Right lobe of liver (tissue), 6 donors: ENCODE measurements around the gene SLC25A26. TPM values are rescaled to one million over a fixed set of nuclear protein-coding genes. Genes with fewer than 3 reads are reported as not detected.
A peak's percentile ranks its signal among the peaks of the same experiment; 100 is the strongest.

ENCODE experiments used
- ATAC-seq, 4 donors: fragments of 200-7000 bp; cut with Tn5 transposase; one replicate each; pipeline ENCODE4 v1.9.1; 2020; ENCODE audit warnings: mild to moderate bottlenecking in 4 of 4, moderate library complexity in 4 of 4
- DNase-seq, 3 donors: peaks; one replicate each; pipeline ENCODE4 v3.0.0-alpha.2; 2020
- H3K27ac ChIP-seq, 3 donors: fragments of 200-600 bp; one replicate each; pipeline ENCODE4 v1.8.0; 2022
- H3K27me3 ChIP-seq, 2 donors: fragments of 200-600 bp; one replicate each; pipeline ENCODE4 v1.8.0; 2022
- H3K36me3 ChIP-seq, 4 donors: fragments of 200-600 bp; sonication (generic) in 1 of 4; one replicate each; pipeline versions ENCODE4 v1.5.1 to v1.8.0; 2017 to 2022; ENCODE audit warnings: control low read depth in 1 of 4
- H3K4me1 ChIP-seq, 4 donors: fragments of 200-600 bp; sonication (generic) in 1 of 4; one replicate each; pipeline versions ENCODE4 v1.5.1 to v1.8.0; 2017 to 2022; ENCODE audit warnings: control low read depth in 1 of 4
- H3K4me3 ChIP-seq, 3 donors: fragments of 200-600 bp; one replicate each; pipeline ENCODE4 v1.8.0; 2022
- H3K9me3 ChIP-seq, 4 donors: fragments of 200-600 bp; sonication (generic) in 1 of 4; one replicate each; pipeline versions ENCODE4 v1.5.1 to v1.8.0; 2017 to 2022; ENCODE audit warnings: control low read depth in 1 of 4
- POLR2A ChIP-seq: fragments of 450-650 bp; IDR thresholded peaks from one replicate; pipeline ENCODE4 v1.6.1; 2017; ENCODE audit warnings: antibody characterized with exemption, mild to moderate bottlenecking
- WGBS: methylation state at CpG from one replicate; pipeline ENCODE4 v1.1.6; 2018; ENCODE audit warnings: low coverage, low lambda C conversion rate; ENCODE audit not compliant: insufficient coverage; ENCODE audit errors: missing lambda C conversion rate; 5-methylcytosine and 5-hydroxymethylcytosine counted together
- intact Hi-C, 2 donors: fragments of 100-400 bp; cut with DNase I; formaldehyde crosslinking; loops; one replicate each; pipeline versions ENCODE4 v1.11.2 to v1.14.1; 2022
- total RNA-seq, 6 experiments: library from RNA; depleted of rRNA in 2 of 6; stranded (reverse); fragments of >200 nt in 2 of 6; fragmentation: NEBNext Ultra II Directional in 3 of 6; extraction: Animal tissue kit (Norgen Biotek cat#: 25700) in 3 of 6; gene quantifications; one replicate each; pipeline versions ENCODE4 v1.1.0 to v1.2.4, GENCODE V29; 2016 to 2023
- TF ChIP-seq, protein P1 (sequence below), 4 donors: fragments of 200-600 bp in 3 of 4; fragments of 450-650 bp in 1 of 4; IDR thresholded peaks; one replicate each; pipeline versions ENCODE4 v1.5.1 to v1.8.0; 2016 to 2022; ENCODE audit warnings: antibody characterized with exemption in 4 of 4, mild to moderate bottlenecking in 2 of 4
- donor health status: DM: no; HTN: yes; CAD: no.
- donor health status: DM: no; HTN: no; CAD: no.
- donor health status: DM: no; HTN: no; CAD: no.
- donor health status: DM: no; HTN: yes; CAD: no.
- donor health status: DM: no; HTN: yes; CAD: no.

The SLC25A26 gene
- total RNA-seq, 6 experiments from 2014 or later: 11.2 to 17.4 (median 12.8) TPM

DNA sequence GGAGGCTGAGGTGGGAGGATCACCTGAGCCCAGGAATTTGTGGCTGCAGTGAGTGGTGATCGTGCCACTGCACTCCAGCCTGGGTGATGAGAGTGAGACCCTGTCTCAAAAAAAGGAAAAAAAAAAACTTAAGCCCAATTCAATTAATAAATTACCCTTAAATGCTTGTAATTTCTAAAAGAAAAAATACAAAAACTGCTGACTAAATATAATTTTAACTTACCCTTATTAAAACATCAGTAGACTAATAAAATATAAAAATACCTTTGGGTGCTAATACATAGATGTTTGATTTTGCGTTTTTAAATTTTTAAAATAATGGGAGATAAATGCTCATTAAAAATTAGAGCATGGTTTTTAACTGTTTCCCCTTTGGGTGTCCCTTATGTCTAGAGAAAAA lies 17.5 kb upstream of the SLC25A26 start:
- 73% methylated on average over 2 of the region's 2 CpGs for WGBS
- no peaks in the 10 kb centered on the region for H3K36me3 ChIP-seq
- intact Hi-C loops: no loop called here

DNA sequence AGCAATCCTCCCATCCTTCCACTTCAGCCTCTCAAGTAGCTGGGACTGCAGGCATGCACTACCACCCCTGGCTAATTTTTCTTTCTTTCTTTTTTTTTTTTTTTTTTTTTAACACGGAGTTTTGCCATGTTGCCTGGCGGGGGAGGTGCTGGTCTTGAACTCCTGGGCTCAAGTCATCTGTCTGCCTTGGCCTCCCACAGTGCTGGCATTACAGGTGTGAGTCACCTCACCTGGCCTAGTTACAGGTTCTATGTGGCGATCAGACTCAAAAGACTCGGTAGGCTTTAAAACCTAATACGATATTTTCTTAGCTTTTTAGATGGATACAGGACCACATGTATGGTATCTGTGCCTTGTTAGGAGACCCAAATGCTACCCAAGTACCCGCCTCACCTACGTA lies 14.0 kb upstream of the SLC25A26 start:
- Histone ChIP-seq H3K27ac (no peak overlapping the region), H3K9me3 (no peaks in the 10 kb centered on the region), H3K4me3 (no peak overlapping the region), H3K27me3 (no peaks in the 10 kb centered on the region), H3K36me3 (no peaks in the 10 kb centered on the region), H3K4me1 (no peaks in the 10 kb centered on the region)
- 90% methylated on average over 4 of the region's 7 CpGs for WGBS
- intact Hi-C loops: no loop called here
- no peak for TF ChIP-seq POLR2A
- DNase-seq (no peak), ATAC-seq (no peak)

More for the DNA sequence above, 17.5 kb upstream of the SLC25A26 start:
- no peak for DNase-seq
- TF ChIP-seq, protein P1, sequence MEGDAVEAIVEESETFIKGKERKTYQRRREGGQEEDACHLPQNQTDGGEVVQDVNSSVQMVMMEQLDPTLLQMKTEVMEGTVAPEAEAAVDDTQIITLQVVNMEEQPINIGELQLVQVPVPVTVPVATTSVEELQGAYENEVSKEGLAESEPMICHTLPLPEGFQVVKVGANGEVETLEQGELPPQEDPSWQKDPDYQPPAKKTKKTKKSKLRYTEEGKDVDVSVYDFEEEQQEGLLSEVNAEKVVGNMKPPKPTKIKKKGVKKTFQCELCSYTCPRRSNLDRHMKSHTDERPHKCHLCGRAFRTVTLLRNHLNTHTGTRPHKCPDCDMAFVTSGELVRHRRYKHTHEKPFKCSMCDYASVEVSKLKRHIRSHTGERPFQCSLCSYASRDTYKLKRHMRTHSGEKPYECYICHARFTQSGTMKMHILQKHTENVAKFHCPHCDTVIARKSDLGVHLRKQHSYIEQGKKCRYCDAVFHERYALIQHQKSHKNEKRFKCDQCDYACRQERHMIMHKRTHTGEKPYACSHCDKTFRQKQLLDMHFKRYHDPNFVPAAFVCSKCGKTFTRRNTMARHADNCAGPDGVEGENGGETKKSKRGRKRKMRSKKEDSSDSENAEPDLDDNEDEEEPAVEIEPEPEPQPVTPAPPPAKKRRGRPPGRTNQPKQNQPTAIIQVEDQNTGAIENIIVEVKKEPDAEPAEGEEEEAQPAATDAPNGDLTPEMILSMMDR (IDR thresholded peaks at IDR 0.05): no peak
- TF ChIP-seq POLR2A: no peak
- no peak overlapping the region for H3K4me3 ChIP-seq
- H3K27ac ChIP-seq: no peak overlapping the region
- no peaks in the 10 kb centered on the region for H3K4me1 ChIP-seq
- no peaks in the 10 kb centered on the region for H3K27me3 ChIP-seq
- ATAC-seq: no peak
- H3K9me3 ChIP-seq: no peaks in the 10 kb centered on the region

DNA sequence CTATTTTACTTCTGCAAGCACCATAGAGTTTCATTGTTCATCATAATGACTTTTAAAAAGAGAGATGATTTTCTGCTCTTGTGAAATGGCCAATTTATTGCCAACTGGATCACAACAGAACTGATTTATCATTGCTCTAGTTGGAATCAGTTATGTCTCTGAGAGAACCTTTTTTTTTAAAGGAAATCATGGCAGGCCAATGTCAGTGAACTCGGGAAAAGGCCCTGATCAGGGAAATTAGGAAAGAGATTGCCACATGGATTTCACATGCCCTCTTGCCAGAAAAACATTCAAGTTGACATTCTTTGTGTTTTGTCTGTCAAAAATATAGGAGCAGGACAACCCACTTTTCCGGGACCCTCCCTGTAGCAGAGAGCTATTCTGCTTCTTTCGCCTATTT lies 12.6 kb upstream of the SLC25A26 start:
- WGBS: 66% methylated on average over 3 of the region's 3 CpGs
- H3K27ac ChIP-seq: no peak overlapping the region
- H3K9me3 ChIP-seq: no peaks in the 10 kb centered on the region
- TF ChIP-seq POLR2A: no peak
- TF ChIP-seq, protein P1 (IDR thresholded peaks at IDR 0.05): no peak
- no peaks in the 10 kb centered on the region for H3K4me1 ChIP-seq
- H3K4me3 ChIP-seq: no peak overlapping the region
- intact Hi-C loops: no loop called here
- H3K36me3 ChIP-seq: no peaks in the 10 kb centered on the region
- H3K27me3 ChIP-seq: no peaks in the 10 kb centered on the region
- no peak for DNase-seq
- peak in 2 of 4 donors; percentile 44 to 45 for ATAC-seq

DNA sequence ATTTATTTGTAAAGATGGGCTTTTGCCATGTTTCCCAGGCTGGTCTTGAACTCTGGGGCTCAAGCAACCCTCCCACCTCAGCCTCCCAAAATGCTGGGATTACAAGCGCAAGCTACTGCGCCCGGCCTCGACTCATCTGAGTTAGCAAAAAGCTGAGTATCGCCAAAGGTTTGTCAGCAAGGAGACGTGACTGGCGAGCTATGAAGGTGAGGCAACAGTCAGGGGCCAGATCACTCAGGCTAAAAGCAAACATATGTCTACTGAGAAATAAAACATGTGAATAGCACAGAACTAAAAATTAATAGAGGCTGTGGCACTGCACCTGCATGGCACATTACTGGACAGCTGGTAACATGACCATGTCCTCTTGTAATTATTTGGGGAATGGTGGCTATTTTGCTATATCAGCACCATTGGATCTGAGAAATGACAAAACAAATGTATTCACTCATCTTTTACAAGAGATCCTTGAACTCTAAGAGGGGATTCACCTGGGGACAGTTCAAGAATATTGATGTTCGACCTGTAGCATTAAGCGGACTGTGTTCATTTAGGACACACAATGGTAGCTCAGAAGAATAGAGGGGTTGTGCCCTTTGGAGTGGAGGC lies 10.0 kb upstream of the SLC25A26 start:
- H3K9me3 ChIP-seq: no peaks in the 10 kb centered on the region
- no peak overlapping the region for H3K27ac ChIP-seq
- no peak for ATAC-seq
- peak in 1 of 3 donors; percentile 64 for DNase-seq
- intact Hi-C loops: no loop called here
- no peaks in the 10 kb centered on the region for H3K36me3 ChIP-seq
- TF ChIP-seq, protein P1 (IDR thresholded peaks at IDR 0.05): no peak
- TF ChIP-seq POLR2A: no peak
- WGBS: 86% methylated on average over 9 of the region's 9 CpGs
- H3K27me3 ChIP-seq: no peaks in the 10 kb centered on the region
- no peaks in the 10 kb centered on the region for H3K4me1 ChIP-seq
- no peak overlapping the region for H3K4me3 ChIP-seq

DNA sequence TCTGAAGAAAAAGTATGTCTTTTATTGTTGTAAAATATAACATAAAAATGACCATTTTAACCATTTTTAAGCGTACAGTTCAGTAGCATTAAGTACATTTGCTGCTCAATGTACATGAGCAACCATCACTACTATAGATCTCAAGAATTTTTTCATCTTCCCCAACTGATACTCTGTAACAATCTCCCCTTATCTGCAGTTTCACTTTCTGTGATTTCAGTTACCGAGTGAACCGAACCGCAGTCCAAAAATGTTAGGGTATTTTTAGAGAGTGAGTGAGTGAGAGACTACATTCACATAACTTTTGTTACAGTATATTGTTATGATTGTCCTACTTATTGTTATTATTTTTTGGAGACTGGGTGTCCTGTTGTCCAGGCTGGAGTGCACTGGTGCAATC lies 9.0 kb upstream of the SLC25A26 start:
- ATAC-seq (no peak), DNase-seq (no peak)
- H3K4me3 ChIP-seq: no peak overlapping the region
- TF ChIP-seq POLR2A: no peak
- TF ChIP-seq, protein P1 (IDR thresholded peaks at IDR 0.05): no peak
- no peak overlapping the region for H3K27ac ChIP-seq
- WGBS: 77% methylated on average over 4 of the region's 4 CpGs
- no peaks in the 10 kb centered on the region for H3K36me3 ChIP-seq
- H3K4me1 ChIP-seq: no peaks in the 10 kb centered on the region
- no peaks in the 10 kb centered on the region for H3K27me3 ChIP-seq
- no peaks in the 10 kb centered on the region for H3K9me3 ChIP-seq
- intact Hi-C loops: no loop called here
